GM21723 (cell line): Measurements from ENCODE around the gene GNAS-AS1.

Experiments
- ATAC-seq: cut with Tn5 transposase; IDR thresholded peaks from one replicate; pipeline ENCODE4 v1.9.1; 2021; ENCODE audit warnings: mild to moderate bottlenecking, moderate library complexity; ENCODE audit not compliant: unreplicated experiment

Gene GNAS-AS1

GRCh38 chr20:58850693-58851174 is at the start of gene GNAS-AS1:
Gene GNAS-AS1, minus strand, starts transcription at chr20:58850902.
- no peak for ATAC-seq

DNA sequence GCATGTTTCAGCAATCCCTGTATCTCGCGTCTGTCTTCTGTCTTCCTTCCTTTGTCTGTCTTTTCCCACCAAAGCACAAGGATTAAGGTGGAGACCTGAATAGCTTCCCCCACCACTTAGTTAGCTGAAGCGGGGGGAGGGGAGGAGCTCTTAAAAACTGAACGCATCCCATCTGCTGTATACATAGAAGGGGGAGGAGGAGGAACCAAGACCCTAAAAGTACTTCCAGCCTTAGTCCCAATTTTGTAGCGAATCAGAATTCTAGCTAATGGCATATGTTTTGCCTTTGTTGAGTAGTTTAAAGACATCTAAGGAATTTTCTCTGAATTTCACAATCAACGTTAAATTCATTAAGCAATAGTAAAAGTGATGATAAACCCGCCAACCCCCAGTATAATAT is 49.7 kb upstream of the GNAS-AS1 start:
- ATAC-seq = no peak

DNA sequence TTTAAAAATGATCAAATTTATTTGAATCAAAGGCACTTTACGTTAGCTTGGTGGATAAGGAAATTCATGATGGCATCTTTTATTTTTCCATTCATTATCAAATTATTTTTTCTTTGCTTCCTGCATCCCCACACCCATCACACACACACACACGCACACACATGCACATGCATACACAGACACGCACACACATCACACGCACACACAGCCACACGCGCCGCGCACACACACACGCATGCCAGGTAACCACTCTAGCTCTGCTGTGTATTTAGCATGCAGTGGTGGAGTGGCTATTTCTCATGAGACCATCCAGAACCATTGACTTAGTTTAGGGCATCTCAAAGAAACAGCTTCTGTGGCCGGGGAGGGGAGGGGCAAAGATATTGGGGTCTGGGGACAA is 48.8 kb upstream of the GNAS-AS1 start:
- ATAC-seq = no peak

DNA sequence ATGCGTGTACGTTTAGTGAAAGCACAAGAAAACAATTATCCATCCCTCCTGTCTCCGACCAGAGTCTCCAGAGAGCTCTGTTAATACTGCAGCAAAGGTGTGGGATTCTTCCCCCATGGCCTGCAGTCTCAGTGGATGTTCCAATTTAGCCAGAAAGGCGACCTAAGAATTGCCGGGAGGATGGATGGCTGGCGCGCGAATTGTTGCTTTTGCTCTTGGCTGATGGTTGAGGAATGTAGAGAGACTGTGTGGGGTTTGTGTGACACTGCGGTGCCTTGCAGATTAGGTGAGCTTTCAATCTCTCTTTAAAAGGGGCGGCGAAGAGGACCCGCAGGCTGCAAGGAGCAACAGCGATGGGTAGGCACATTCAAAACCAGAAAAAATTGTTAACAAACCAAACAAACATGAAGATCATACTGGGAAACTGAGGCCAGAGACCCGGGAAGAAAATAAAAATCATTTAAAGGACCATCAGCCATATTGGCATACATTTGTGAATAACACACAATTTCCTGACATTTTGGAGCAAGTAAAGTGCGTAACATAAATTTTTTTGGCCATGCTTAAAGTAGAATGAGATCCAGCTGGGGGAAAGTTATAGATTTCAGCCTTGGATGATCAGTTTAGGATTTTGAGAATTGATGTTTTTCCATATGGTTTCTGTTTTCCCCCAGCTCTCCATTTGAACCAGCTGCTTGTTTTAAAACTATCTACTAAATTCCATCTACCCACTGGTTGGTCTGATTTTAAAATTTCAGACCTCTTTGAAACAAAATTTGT is 48.1 kb upstream of the GNAS-AS1 start:
- no peak for ATAC-seq

- no peak for ATAC-seq
Observed at GRCh38 chr20:58897488-58897887, 46.8 kb upstream of the GNAS-AS1 start.

DNA sequence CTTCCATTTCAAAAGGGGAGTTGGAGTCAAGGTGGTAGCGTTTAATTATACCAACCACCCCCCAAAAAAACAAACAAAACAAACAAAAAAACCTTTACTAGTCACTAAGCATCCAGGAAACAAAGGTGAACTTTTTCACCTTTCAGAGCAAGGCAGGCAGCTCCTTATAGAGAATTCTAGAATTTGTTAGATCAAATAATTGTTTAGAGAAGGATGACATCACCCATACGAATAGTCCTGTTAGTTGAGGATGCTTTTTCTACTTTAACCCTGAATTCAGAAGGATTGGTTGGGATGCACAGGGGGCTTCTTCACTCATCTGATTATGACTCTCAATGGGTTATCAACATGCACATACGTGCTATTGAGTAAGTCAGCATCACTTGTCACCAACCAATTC is 46.1 kb upstream of the GNAS-AS1 start:
- ATAC-seq = no peak

DNA sequence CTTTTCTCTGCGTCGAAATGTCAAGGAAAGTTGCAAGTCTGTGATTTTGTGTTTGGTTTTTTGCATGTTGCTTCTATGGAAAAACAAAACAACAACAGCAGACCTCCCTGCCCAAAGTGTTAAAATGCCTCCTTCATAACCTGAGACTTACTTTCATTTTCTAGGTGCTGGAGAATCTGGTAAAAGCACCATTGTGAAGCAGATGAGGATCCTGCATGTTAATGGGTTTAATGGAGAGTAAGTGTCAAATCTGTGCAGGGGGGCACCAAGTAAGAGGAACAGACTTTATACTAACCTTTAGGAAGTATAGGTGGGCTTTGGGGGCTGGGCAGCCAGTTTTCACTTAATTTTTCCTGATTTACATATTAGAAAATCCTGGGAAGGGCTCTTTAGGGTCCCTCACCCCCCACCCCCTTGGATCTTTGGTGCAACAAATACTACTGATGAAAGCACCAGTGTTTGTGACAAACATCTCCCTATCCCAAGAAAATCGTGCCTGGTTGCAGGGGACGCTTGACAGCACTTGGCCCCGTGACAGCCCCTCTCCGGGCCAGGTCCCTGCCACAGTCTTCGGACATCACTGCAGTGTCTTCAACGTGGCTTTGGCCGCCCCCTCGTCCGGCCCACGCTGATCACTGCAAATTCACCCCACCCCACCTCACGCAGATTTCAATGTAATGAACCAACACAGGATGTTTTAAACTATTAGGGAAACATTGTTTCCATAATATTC is 44.9 kb upstream of the GNAS-AS1 start:
- ATAC-seq = no peak

DNA sequence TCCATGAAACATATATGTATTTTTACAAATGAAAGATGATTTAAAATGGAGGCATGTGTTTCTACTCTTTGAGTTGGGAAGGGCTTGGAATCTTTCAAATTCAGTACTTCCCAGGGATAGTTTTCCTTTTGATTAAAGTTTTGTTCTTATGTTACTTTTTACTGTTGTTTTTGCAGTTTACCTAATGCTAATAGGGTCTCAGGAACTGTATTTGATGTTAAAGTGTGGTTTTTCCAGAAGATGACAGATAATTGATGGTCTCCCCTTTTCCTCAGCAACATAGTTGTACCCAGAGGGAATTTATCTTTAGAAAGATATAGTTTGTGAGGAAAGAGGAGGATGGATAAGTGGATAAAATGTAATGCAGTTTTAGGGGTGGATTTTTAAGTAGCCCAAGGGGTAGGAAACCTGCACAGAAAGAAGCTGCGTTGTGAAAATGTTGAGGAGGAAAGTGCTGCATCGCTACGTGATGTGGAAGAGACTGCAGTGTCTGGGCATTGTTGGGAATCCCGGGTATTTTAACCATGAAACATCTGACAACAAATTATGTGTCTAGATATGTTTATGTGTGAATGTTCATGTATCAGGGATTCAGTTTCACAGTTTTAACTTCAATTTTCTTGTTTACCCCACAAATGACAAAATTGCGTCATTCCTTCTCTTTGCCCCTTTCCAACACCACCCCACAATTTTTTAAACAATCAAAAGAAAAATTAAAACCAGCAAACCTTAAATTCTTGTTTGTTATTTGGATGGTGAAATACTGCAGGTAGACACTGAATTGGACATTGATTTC is 44.1 kb upstream of the GNAS-AS1 start:
- ATAC-seq = no peak

DNA sequence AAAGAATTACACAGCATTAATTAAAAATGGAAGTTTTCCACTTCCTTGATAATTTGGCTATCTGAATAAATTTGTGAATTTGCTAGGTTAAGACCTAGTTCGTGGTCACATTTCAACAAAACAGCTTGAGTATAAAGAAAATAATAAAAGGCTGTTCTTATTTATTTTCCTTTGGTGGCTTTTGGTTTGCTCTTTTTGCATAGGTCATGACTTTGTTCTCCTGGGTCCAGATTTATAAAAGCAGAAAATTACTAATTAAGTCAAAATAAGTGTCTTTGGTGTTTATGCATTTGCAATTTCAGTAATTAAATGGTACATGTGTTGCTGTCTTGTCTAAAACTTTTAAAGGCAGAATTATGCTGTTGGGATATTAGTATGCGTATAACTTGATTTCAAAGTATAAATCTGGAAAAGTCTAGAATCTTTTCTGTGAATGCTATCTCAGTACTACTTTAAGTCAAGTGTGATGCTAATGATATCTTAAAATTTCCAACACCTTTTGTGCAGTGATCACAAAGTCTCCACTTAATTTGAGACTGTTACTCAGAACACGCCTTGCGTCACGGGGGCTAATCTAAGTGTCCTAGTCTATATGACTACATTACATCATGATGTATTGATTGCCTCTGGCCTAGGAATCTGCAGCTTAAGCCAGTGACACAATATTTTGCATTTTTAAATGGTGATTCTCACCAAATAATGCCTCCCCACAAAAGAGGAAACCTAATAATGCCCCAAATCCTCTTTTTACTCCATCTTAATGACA is 42.8 kb upstream of the GNAS-AS1 start:
- no peak for ATAC-seq

DNA sequence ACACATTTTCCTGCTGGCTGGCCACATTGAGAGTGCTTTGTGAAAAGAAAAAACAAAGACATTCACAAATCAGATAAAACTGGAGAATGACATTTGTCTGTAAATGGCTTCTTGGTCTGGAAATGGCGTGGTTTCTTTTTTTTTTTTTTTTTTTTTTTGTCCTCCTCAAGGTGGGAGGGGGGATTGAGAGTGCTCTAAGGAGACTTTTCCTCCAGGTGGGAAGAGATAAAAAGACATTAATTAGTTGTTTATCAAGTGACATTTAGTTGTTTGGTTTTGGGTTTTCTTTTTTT is 42.2 kb upstream of the GNAS-AS1 start:
- no peak for ATAC-seq

- no peak for ATAC-seq
Observed at GRCh38 chr20:58892141-58892931, 41.6 kb upstream of the GNAS-AS1 start.

- ATAC-seq = no peak
Observed at GRCh38 chr20:58891718-58892140, 41.0 kb upstream of the GNAS-AS1 start.

GRCh38 chr20:58891086-58891717 is 40.5 kb upstream of the GNAS-AS1 start:
- no peak for ATAC-seq

DNA sequence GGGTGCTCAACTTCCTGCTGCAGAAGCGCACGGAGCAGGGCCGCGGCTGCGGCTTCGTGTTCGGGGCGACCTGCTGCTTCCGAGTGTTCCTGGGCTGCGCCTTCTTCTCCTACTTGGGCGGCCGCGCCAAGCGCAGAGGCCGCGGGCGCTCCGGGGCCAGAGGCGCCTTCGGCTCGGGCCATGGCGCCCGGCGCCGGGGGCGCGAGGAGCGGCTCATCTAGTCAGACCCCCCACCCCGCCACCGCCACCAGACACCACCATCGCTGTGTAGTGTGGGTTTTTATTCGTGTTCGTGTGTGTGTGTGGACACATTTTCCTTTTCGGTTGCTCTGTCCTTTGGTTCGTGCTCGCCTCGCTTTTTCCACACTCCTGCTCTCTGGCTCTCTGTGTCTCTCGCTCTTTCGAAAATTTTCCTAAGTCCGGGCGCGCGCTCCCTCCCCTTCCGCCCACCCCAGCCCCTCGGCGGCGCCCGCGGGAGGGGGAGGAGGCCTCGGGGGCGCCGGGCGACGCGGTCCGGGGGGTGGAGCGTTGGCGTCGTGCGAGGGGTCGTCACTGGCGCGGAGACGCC is 39.9 kb upstream of the GNAS-AS1 start:
- no peak for ATAC-seq

GRCh38 chr20:58889798-58890517 is 39.3 kb upstream of the GNAS-AS1 start:
- no peak for ATAC-seq

DNA sequence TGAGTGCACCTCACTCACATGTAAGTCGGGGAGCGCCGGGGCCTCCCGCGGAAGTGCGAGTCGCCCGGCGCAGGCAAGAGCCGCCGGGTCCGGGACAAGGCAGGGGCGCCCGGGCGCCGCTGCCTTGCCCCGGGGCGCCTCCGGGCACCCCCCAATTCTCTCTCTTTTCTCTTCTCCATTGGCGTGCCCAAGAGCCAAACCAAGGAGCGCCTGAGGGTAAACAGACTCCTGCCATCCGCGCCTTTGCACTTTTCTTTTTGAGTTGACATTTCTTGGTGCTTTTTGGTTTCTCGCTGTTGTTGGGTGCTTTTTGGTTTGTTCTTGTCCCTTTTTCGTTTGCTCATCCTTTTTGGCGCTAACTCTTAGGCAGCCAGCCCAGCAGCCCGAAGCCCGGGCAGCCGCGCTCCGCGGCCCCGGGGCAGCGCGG is 38.6 kb upstream of the GNAS-AS1 start:
- ATAC-seq = no peak

DNA sequence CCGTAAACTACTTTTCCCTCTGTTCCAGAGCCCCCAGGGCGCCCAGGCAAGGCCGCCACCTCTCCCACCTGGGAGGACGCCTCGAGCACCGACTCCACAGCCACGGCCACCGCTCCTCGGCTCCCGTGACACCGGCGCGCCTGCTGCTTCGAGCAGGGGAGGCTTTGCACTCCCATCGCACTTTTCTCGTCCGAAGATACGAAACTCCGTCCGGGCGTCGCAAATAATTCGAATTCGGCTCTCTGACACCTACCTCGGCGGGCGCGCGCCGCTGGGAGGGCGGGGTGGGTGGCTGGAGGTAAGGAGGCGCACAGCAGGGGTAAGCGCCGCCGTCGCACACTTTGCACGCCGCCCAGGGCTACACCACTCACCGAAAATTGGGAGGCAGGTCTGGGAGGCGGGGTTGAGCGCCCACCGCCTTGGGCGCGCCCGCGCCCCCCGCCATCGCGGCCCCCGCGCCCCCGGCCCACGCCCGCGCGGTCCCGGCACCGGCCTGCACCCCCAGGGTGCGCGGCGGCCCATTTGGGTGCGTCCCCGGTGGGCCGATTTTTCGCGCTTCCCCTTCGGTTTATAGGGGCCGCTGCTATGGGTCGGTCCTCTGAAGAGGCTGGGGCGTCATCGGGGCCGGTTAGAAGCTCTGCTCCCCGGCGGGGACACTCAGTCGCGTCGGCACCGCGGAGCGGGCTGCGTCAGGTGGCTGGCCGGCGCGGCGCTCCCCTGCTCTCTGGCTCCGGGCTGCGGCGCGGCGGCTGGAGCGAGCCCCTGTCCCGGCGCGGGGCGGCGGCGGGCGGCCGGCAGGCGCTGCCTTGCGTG is 38.0 kb upstream of the GNAS-AS1 start:
- peak; percentile 40 for ATAC-seq

DNA sequence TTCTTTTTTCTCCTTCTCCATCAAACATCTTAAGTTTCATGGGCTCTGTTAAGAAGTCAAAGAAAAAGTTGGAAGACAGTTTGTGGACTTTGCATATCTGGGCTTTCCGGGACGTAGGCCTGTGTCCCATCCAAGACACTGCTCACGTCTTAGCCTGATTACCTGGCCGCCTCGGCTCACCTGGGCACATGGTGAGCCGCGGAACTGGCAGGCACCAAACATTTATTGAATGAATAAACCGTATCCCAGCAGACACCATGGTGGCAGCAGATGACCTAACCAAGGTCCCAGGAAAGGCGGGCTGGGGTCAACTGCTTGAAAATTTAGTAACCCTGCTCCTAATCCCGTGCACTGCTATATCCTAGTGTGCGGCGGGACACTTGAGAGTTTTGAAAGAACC is 37.4 kb upstream of the GNAS-AS1 start:
- no peak for ATAC-seq
